ENCODE measurements around the gene ICE1.

ICE1 gene

DNA sequence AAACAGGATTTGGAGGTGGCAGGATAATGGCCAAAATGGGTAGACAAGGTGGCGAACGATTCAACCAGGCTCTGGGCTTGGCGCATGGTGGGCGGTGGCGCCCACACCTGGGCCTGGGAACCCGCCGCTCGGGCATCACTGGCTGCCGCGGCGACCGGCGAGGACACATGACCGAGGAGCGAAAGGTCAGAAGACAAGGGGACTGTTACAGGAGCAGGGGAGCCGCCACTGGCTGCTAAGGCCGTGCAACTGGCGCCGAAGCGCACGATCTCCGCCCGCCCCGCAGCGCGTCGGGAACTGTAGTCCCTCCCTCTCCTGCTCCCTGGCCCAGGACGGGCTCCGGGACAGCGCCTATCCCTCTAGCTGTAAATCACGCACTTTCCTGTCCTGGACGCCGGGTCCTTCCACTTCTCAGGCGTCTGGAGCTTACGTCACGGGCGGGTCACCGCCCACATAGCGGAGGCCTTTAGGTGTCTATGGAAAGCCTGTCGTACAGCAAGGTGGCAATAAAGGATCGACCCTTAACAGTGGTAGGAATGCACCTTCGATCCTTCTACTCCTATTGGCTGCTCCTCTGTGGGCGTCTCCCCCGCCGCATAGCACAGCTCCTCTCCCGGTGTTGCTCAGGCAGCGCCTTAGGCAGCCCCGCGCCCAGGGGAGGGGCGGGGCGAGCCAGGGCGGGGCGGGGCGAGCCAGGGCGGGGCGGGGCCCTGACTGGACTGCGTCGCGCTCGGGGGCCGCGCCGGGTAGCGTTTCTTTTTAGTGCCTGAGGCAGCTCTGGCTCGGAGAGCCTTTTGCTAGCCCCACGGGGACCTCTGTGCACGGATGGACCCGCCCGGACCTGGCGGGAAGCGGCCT is at the start of gene ICE1:
Gene ICE1 (plus strand): TSS at position 717 of the 858 bp plus-strand sequence. CDS start 239 bp downstream, outside the sequence.
- ChIA-PET POLR2A (interaction anchor here (0.6 to 2.4 kb wide), 17 partner anchors 9 to 546 kb away, joined by 3 to 20 read pairs (median 5); partner anchors contain the start of gene ADAMTS16), CTCF (interaction anchor here (1.0 to 1.2 kb wide), 3 partner anchors 188 to 561 kb away, joined by 3 to 4 read pairs (median 3); no protein-coding TSS in a partner anchor)
- TF ChIP-seq L3MBTL2 (conservative IDR thresholded peaks at IDR 0.05): peak; percentile 78; the same call in 1 of the 2 replicates
- peak; percentile 12; the same call in 1 of the 2 replicates for TF ChIP-seq ELF4 (IDR thresholded peaks at IDR 0.05)
- TF ChIP-seq CTBP1 (IDR thresholded peaks at IDR 0.05; ENCODE audit: borderline replicate concordance): no peak
- TF ChIP-seq SP1 (IDR thresholded peaks at IDR 0.05): peak; percentile 42; the same call in 1 of the 2 replicates
- TF ChIP-seq HDGF (IDR thresholded peaks at IDR 0.05; ENCODE audit: borderline replicate concordance): peak; percentile 65; the same call in 1 of the 2 replicates
- no peak for TF ChIP-seq TARDBP (IDR thresholded peaks at IDR 0.05)
- TF ChIP-seq, protein P1, sequence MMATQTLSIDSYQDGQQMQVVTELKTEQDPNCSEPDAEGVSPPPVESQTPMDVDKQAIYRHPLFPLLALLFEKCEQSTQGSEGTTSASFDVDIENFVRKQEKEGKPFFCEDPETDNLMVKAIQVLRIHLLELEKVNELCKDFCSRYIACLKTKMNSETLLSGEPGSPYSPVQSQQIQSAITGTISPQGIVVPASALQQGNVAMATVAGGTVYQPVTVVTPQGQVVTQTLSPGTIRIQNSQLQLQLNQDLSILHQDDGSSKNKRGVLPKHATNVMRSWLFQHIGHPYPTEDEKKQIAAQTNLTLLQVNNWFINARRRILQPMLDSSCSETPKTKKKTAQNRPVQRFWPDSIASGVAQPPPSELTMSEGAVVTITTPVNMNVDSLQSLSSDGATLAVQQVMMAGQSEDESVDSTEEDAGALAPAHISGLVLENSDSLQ (IDR thresholded peaks at IDR 0.05): peak; percentile 98
- DNase-seq (ENCODE audit: extremely low spot score): peak; percentile 91

DNA sequence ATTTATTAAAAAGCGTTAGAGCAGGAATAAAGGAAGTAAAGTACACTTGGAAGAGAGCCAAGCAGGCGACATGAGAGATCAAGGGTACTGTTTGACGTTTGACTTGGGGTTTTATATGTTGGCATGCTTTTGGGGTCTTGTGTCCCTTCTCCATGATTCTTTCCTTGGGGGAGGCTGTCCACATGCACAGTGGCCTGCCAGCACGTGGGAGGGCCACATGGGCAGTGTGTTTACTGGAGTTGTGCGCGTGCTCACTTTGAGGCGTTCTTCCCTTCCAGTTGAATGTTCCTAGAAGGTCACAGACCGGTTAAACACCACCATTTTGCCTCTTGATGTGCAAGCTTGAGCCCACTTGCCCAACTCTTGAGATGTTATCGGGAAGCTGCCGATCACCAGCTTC is 49.5 kb upstream of the ICE1 start:
- DNase-seq (ENCODE audit: extremely low spot score): no peak
- CTCF ChIA-PET: no interaction called here
- POLR2A ChIA-PET: no interaction called here
- no peak for TF ChIP-seq LEF1 (IDR thresholded peaks at IDR 0.05; ENCODE audit: borderline replicate concordance)

- CTCF ChIA-PET: no interaction called here
- POLR2A ChIA-PET: interaction anchor here (1.2 kb wide), 1 partner anchor 22 kb away, joined by 4 read pairs; no protein-coding TSS in a partner anchor
- DNase-seq (ENCODE audit: extremely low spot score): no peak
- TF ChIP-seq ZNF384 (IDR thresholded peaks at IDR 0.05) (no peak), SP1 (IDR thresholded peaks at IDR 0.05) (no peak), SUZ12 (IDR thresholded peaks at IDR 0.05) (no peak), BHLHE40 (IDR thresholded peaks at IDR 0.05; ENCODE audit: borderline replicate concordance) (no peak), L3MBTL2 (conservative IDR thresholded peaks at IDR 0.05) (no peak)
- TF ChIP-seq, protein P1 (IDR thresholded peaks at IDR 0.05): no peak
These were observed 49.0 kb upstream of the ICE1 start for GRCh38 chr5:5373351-5373989.

GRCh38 chr5:5374009-5374715 is 48.3 kb upstream of the ICE1 start:
- POLR2A ChIA-PET: interaction anchor here (0.7 to 1.2 kb wide), 3 partner anchors 11 to 23 kb away, joined by 3 to 4 read pairs (median 3); no protein-coding TSS in a partner anchor
- no peak for TF ChIP-seq FOXK2 (IDR thresholded peaks at IDR 0.05)
- TF ChIP-seq SUZ12 (IDR thresholded peaks at IDR 0.05): no peak
- TF ChIP-seq NFRKB (IDR thresholded peaks at IDR 0.05): no peak
- no peak for TF ChIP-seq TARDBP (IDR thresholded peaks at IDR 0.05)
- no peak for TF ChIP-seq ARNT (IDR thresholded peaks at IDR 0.05)
- no peak for TF ChIP-seq SP1 (IDR thresholded peaks at IDR 0.05)
- TF ChIP-seq ELF4 (IDR thresholded peaks at IDR 0.05): no peak
- TF ChIP-seq L3MBTL2 (conservative IDR thresholded peaks at IDR 0.05): no peak
- no peak for TF ChIP-seq FOXM1 (IDR thresholded peaks at IDR 0.05; ENCODE audit: borderline replicate concordance)
- TF ChIP-seq ZNF384 (IDR thresholded peaks at IDR 0.05): no peak
- no peak for TF ChIP-seq HDGF (IDR thresholded peaks at IDR 0.05; ENCODE audit: borderline replicate concordance)
- no peak for TF ChIP-seq LEF1 (IDR thresholded peaks at IDR 0.05; ENCODE audit: borderline replicate concordance)
- no peak for TF ChIP-seq FOXA1 (IDR thresholded peaks at IDR 0.05)
- TF ChIP-seq, protein P1 (IDR thresholded peaks at IDR 0.05): no peak
- TF ChIP-seq CTBP1 (IDR thresholded peaks at IDR 0.05; ENCODE audit: borderline replicate concordance): no peak
- TF ChIP-seq BHLHE40 (IDR thresholded peaks at IDR 0.05; ENCODE audit: borderline replicate concordance): no peak
- CTCF ChIA-PET: no interaction called here
- DNase-seq (ENCODE audit: extremely low spot score): no peak

DNA sequence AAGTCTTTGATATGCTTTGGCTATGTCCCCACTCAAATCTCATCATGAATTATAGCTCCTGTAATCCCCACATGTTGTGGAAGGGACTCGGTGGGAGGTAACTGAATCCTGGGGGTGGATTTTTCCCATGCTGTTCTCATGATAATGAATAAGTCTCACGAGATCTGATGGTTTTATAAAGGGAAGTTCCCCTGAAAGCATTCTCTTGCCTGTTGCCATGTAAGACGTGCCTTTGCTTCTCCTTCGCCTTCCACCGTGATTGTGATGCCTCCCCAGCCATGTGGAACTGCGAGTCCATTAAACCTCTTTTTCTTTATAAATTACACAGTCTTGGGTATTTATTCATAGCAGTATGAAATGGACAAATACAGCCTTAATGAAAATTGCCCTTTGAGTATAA is 44.7 kb upstream of the ICE1 start:
- TF ChIP-seq LEF1 (IDR thresholded peaks at IDR 0.05; ENCODE audit: borderline replicate concordance) (no peak), ELF4 (IDR thresholded peaks at IDR 0.05) (no peak), L3MBTL2 (conservative IDR thresholded peaks at IDR 0.05) (no peak), FOXA1 (IDR thresholded peaks at IDR 0.05) (no peak), SUZ12 (IDR thresholded peaks at IDR 0.05) (no peak), FOXM1 (IDR thresholded peaks at IDR 0.05; ENCODE audit: borderline replicate concordance) (no peak), BHLHE40 (IDR thresholded peaks at IDR 0.05; ENCODE audit: borderline replicate concordance) (no peak), HDGF (IDR thresholded peaks at IDR 0.05; ENCODE audit: borderline replicate concordance) (no peak), SP1 (IDR thresholded peaks at IDR 0.05) (no peak), TARDBP (IDR thresholded peaks at IDR 0.05) (no peak), FOXK2 (IDR thresholded peaks at IDR 0.05) (no peak), NFRKB (IDR thresholded peaks at IDR 0.05) (no peak)
- TF ChIP-seq, protein P1 (IDR thresholded peaks at IDR 0.05): no peak
- DNase-seq (ENCODE audit: extremely low spot score): no peak
- CTCF ChIA-PET: no interaction called here
- POLR2A ChIA-PET: interaction anchor here (0.8 kb wide), 1 partner anchor 27 kb away, joined by 3 read pairs; no protein-coding TSS in a partner anchor

All from HEK293T (cell line).